Measurements from ENCODE around the gene TAS2R30. TPM values are rescaled to one million over a fixed set of nuclear protein-coding genes. Genes with fewer than 3 reads are reported as not detected.
"Not testable (repeated sequence)": the region's sequence is repeated elsewhere in the genome, so short reads cannot be mapped to it uniquely, and the experiment has no call there.

Gene TAS2R30
- total RNA-seq, 2 experiments from 2014 or later = 0.80 to 1.0 TPM

- ChIA-PET POLR2A (no interaction called here), CTCF (no interaction called here)
Observed at GRCh38 chr12:11133162-11133561, 1.3 kb downstream of the TAS2R30 start.

GRCh38 chr12:11130999-11131398 is 3.4 kb downstream of the TAS2R30 start:
- ChIA-PET CTCF (no interaction called here), POLR2A (no interaction called here)

- CTCF ChIA-PET = no interaction called here
- POLR2A ChIA-PET = no interaction called here
Observed at GRCh38 chr12:11130382-11130781, 4.1 kb downstream of the TAS2R30 start.

- POLR2A ChIA-PET, CTCF ChIA-PET: not testable (repeated sequence)
Observed at GRCh38 chr12:11114130-11114529, 20.3 kb downstream of the TAS2R30 start.

- POLR2A ChIA-PET, CTCF ChIA-PET: not testable (repeated sequence)
Observed at GRCh38 chr12:11111213-11111612, 23.2 kb downstream of the TAS2R30 start.

GRCh38 chr12:11108862-11109261 is 25.6 kb downstream of the TAS2R30 start:
- POLR2A ChIA-PET = no interaction called here
- CTCF ChIA-PET = no interaction called here

GRCh38 chr12:11107719-11108118 is 26.7 kb downstream of the TAS2R30 start:
- ChIA-PET POLR2A (no interaction called here), CTCF (no interaction called here)

- ChIA-PET POLR2A (no interaction called here), CTCF (no interaction called here)
Observed at GRCh38 chr12:11106288-11106687, 28.2 kb downstream of the TAS2R30 start.

- CTCF ChIA-PET = no interaction called here
- POLR2A ChIA-PET = no interaction called here
Observed at GRCh38 chr12:11105546-11105945, 28.9 kb downstream of the TAS2R30 start.

- POLR2A ChIA-PET, CTCF ChIA-PET: not testable (repeated sequence)
Observed at GRCh38 chr12:11094910-11095309, 39.5 kb downstream of the TAS2R30 start.

- POLR2A ChIA-PET = no interaction called here
- CTCF ChIA-PET = no interaction called here
Observed at GRCh38 chr12:11092128-11092527, 42.3 kb downstream of the TAS2R30 start, which contains the start of gene TAS2R43. Gene TAS2R43 (minus strand): TSS chr12:11092313. CDS start chr12:11092229, 84 bp downstream.

GRCh38 chr12:11089246-11089645 is 45.2 kb downstream of the TAS2R30 start:
- POLR2A ChIA-PET = no interaction called here
- CTCF ChIA-PET = no interaction called here

GRCh38 chr12:11085419-11085818 is 49.0 kb downstream of the TAS2R30 start:
- POLR2A ChIA-PET = no interaction called here

More at GRCh38 chr12:11085419-11085818, 49.0 kb downstream of the TAS2R30 start:
- CTCF ChIA-PET = no interaction called here

Other genes with a start within 250 kb of the TAS2R30 start
- under 1 TPM; 0.10 to 0.21 TPM for gene TAS2R13, start 225.1 kb downstream of the TAS2R30 start, total RNA-seq
- gene PRH2, start 205.4 kb downstream of the TAS2R30 start, total RNA-seq = not detected
- under 1 TPM; 0.69 to 0.84 TPM for gene TAS2R14, start 195.4 kb downstream of the TAS2R30 start, total RNA-seq
- gene TAS2R50, start 147.7 kb downstream of the TAS2R30 start, total RNA-seq = under 1 TPM; 0.19 to 0.42 TPM
- gene TAS2R20, start 136.3 kb downstream of the TAS2R30 start, total RNA-seq = under 1 TPM; 0.38 to 0.89 TPM
- 1 to 10 TPM in 1 of 2 experiments, under 1 TPM in 1; 0.80 to 1.1 TPM for gene TAS2R19, start 112.0 kb downstream of the TAS2R30 start, total RNA-seq
- 1 to 10 TPM; 1.0 to 1.2 TPM for gene TAS2R31, start 103.2 kb downstream of the TAS2R30 start, total RNA-seq
- under 1 TPM; 0.34 to 0.38 TPM for gene TAS2R46, start 72.3 kb downstream of the TAS2R30 start, total RNA-seq
- gene TAS2R43, start 42.3 kb downstream of the TAS2R30 start, total RNA-seq = not detected
- gene SMIM10L1, start 36.5 kb upstream of the TAS2R30 start, total RNA-seq = 10 to 100 TPM; 10.1 to 10.2 TPM
- not detected for gene TAS2R42, start 52.3 kb upstream of the TAS2R30 start, total RNA-seq
- gene PRB3, start 135.1 kb upstream of the TAS2R30 start, total RNA-seq = not detected
- gene PRB4, start 175.8 kb upstream of the TAS2R30 start, total RNA-seq = not detected